Measurements from ENCODE around the gene RTN4IP1. TPM values are rescaled to one million over a fixed set of nuclear protein-coding genes. Genes with fewer than 3 reads are reported as not detected.
A peak's percentile ranks its signal among the peaks of the same experiment; 100 is the strongest.

RTN4IP1 gene
- total RNA-seq, 1 experiment from 2014 or later = 19.2 TPM

- Mint-ChIP-seq H3K27me3 (ENCODE audit: low read depth) (no peaks in the 10 kb centered on the region; the same call in 1 of the 2 replicates), H3K36me3 (peaks cover 27% of the 10 kb centered on the region), H3K9me3 (peaks cover 15% of the 10 kb centered on the region), H3K4me1 (peaks cover 55% of the 10 kb centered on the region), H3K4me3 (no peak overlapping the region), H3K27ac (no peak overlapping the region)
- POLR2A ChIA-PET = interaction anchor here (1.1 kb wide), 1 partner anchor 21 kb away, joined by 3 read pairs; no protein-coding TSS in a partner anchor
- TF ChIP-seq STAT6 (CRISPR knock-in tag; conservative IDR thresholded peaks at IDR 0.05; ENCODE audit: low read depth) = no peak
- TF ChIP-seq FOXP4 (CRISPR knock-in tag; IDR thresholded peaks at IDR 0.05) = no peak
- no peak for TF ChIP-seq TP53 (CRISPR knock-in tag; IDR thresholded peaks at IDR 0.05)
- TF ChIP-seq HMGXB4 (CRISPR knock-in tag; IDR thresholded peaks at IDR 0.05) = no peak
- TF ChIP-seq RELA (CRISPR knock-in tag; IDR thresholded peaks at IDR 0.05; ENCODE audit: borderline replicate concordance) = no peak
- no peak for TF ChIP-seq ZNF396 (CRISPR knock-in tag; IDR thresholded peaks at IDR 0.05; ENCODE audit: borderline replicate concordance)
- no peak for TF ChIP-seq ZNF532 (CRISPR knock-in tag; IDR thresholded peaks at IDR 0.05; ENCODE audit: borderline replicate concordance)
- no peak for TF ChIP-seq RORB (CRISPR knock-in tag; IDR thresholded peaks at IDR 0.05)
- TF ChIP-seq CBFB (CRISPR knock-in tag; IDR thresholded peaks at IDR 0.05; ENCODE audit: low read depth) = no peak
- no peak for TF ChIP-seq ZNF138 (CRISPR knock-in tag; conservative IDR thresholded peaks at IDR 0.05)
- no peak for TF ChIP-seq OVOL2 (CRISPR knock-in tag; IDR thresholded peaks at IDR 0.05; ENCODE audit: borderline replicate concordance)
- TF ChIP-seq ZMAT4 (CRISPR knock-in tag; IDR thresholded peaks at IDR 0.05) = no peak
- CTCF ChIA-PET = interaction anchor here (0.5 to 3.3 kb wide), 22 partner anchors 10 to 1046 kb away, joined by 3 to 35 read pairs (median 3); no protein-coding TSS in a partner anchor
- DNase-seq (ENCODE audit: low spot score) = peak; percentile 45
- peak; percentile 65 for ATAC-seq
Measured at GRCh38 chr6:106609699-106610098, 19.6 kb downstream of the RTN4IP1 start.

- peak; percentile 89 for ATAC-seq
- H3K27ac Mint-ChIP-seq = no peak overlapping the region
- H3K4me3 Mint-ChIP-seq = no peak overlapping the region
- TF ChIP-seq ZNF219 (CRISPR knock-in tag; IDR thresholded peaks at IDR 0.05; ENCODE audit: borderline replicate concordance) (no peak), CTCF (IDR thresholded peaks at IDR 0.05) (peak; percentile 73)
- DNase-seq (ENCODE audit: low spot score) = no peak
- peaks cover 41% of the 10 kb centered on the region for H3K4me1 Mint-ChIP-seq
- peaks cover 27% of the 10 kb centered on the region for H3K36me3 Mint-ChIP-seq
- CTCF ChIA-PET = interaction anchor here (0.5 to 3.3 kb wide), 21 partner anchors 10 to 389 kb away, joined by 3 to 35 read pairs (median 4); no protein-coding TSS in a partner anchor
- H3K9me3 Mint-ChIP-seq = peaks cover 15% of the 10 kb centered on the region
- POLR2A ChIA-PET = interaction anchor here (0.6 kb wide), 1 partner anchor 633 kb away, joined by 4 read pairs; no protein-coding TSS in a partner anchor
- no peaks in the 10 kb centered on the region; the same call in 1 of the 2 replicates for H3K27me3 Mint-ChIP-seq (ENCODE audit: low read depth)
Measured at GRCh38 chr6:106608080-106608668, 21.1 kb downstream of the RTN4IP1 start.

Data from WTC11 (cell line).